OCI-LY7 (cell line): ENCODE results near the gene ZSWIM9.
"Not testable (repeated sequence)": the region's sequence is repeated elsewhere in the genome, so short reads cannot be mapped to it uniquely, and the experiment has no call there.

Experiments
- EZH2phosphoT487 ChIP-seq: fragments of 200-600 bp; sonication (generic); IDR thresholded peaks from 2 replicates; pipeline ENCODE4 v1.6.1; 2018; ENCODE audit warnings: low read depth, borderline replicate concordance, mild to moderate bottlenecking, mixed run types, antibody characterized with exemption, low read length, moderate library complexity, mixed read lengths
- TF ChIP-seq, protein P1 (sequence below): fragments of 200-600 bp; sonication (generic); conservative IDR thresholded peaks from 2 replicates; pipeline ENCODE4 v1.5.1; 2014; ENCODE audit warnings: mild to moderate bottlenecking, antibody characterized with exemption, low read length, moderate library complexity, mixed read lengths

GRCh38 chr19:48241771-48242170, 71.3 kb downstream of the ZSWIM9 start:
- TF ChIP-seq, protein P1, sequence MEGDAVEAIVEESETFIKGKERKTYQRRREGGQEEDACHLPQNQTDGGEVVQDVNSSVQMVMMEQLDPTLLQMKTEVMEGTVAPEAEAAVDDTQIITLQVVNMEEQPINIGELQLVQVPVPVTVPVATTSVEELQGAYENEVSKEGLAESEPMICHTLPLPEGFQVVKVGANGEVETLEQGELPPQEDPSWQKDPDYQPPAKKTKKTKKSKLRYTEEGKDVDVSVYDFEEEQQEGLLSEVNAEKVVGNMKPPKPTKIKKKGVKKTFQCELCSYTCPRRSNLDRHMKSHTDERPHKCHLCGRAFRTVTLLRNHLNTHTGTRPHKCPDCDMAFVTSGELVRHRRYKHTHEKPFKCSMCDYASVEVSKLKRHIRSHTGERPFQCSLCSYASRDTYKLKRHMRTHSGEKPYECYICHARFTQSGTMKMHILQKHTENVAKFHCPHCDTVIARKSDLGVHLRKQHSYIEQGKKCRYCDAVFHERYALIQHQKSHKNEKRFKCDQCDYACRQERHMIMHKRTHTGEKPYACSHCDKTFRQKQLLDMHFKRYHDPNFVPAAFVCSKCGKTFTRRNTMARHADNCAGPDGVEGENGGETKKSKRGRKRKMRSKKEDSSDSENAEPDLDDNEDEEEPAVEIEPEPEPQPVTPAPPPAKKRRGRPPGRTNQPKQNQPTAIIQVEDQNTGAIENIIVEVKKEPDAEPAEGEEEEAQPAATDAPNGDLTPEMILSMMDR: not testable (repeated sequence)
- not testable (repeated sequence) for TF ChIP-seq EZH2phosphoT487
